GM06990 (cell line): ENCODE measurements around the gene CPB1.

Source experiments
- DNase-seq: peaks from one replicate; pipeline ENCODE4 v3.0.0-alpha.2; 2011; ENCODE audit not compliant: insufficient read length; ENCODE audit errors: extremely low read depth
- H3K27me3 ChIP-seq: replicated peaks from 2 replicates; pipeline ENCODE4 v1.6.0; 2011; ENCODE audit warnings: low read length; ENCODE audit not compliant: control insufficient read depth, insufficient read depth
- H3K36me3 ChIP-seq: 2 replicates; pipeline ENCODE4 v1.5.1; 2011; ENCODE audit warnings: low read length; ENCODE audit not compliant: control insufficient read depth, insufficient read depth
- H3K4me3 ChIP-seq: replicated peaks from 2 replicates; pipeline ENCODE4 v1.5.1; 2011; ENCODE audit warnings: low read depth, mild to moderate bottlenecking, control low read depth, low read length
- TF ChIP-seq, protein P1 (sequence below): IDR thresholded peaks from 2 replicates; pipeline ENCODE4 v1.5.1; 2011; ENCODE audit warnings: low read length, control low read depth, mild to moderate bottlenecking, inconsistent platforms; ENCODE audit not compliant: insufficient read depth, poor library complexity, severe bottlenecking

CPB1 gene

DNA sequence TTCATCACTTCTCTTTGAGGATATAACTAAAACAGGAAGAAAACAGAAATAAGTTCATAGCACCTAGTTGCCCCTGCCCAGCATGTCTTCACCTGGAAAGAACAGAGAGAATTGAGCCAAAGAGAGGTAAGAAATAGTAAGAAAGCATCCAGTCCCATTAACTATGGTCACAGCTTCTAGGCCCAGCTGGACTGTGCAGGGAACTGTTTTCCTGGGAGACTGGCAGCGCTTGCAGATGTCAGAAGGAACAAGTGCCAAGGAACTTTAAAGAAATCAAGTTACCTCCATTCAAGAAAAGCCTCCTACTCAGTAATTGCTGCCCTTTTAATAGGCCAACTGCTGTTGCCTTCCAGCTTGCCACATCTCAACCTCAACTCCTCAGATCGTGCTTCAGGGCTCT lies 17.8 kb upstream of the CPB1 start:
- TF ChIP-seq, protein P1, sequence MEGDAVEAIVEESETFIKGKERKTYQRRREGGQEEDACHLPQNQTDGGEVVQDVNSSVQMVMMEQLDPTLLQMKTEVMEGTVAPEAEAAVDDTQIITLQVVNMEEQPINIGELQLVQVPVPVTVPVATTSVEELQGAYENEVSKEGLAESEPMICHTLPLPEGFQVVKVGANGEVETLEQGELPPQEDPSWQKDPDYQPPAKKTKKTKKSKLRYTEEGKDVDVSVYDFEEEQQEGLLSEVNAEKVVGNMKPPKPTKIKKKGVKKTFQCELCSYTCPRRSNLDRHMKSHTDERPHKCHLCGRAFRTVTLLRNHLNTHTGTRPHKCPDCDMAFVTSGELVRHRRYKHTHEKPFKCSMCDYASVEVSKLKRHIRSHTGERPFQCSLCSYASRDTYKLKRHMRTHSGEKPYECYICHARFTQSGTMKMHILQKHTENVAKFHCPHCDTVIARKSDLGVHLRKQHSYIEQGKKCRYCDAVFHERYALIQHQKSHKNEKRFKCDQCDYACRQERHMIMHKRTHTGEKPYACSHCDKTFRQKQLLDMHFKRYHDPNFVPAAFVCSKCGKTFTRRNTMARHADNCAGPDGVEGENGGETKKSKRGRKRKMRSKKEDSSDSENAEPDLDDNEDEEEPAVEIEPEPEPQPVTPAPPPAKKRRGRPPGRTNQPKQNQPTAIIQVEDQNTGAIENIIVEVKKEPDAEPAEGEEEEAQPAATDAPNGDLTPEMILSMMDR = no peak
- H3K4me3 ChIP-seq = no peak overlapping the region
- no peak for DNase-seq
- no peaks in the 10 kb centered on the region for H3K27me3 ChIP-seq
- no peaks in the 10 kb centered on the region for H3K36me3 ChIP-seq

DNA sequence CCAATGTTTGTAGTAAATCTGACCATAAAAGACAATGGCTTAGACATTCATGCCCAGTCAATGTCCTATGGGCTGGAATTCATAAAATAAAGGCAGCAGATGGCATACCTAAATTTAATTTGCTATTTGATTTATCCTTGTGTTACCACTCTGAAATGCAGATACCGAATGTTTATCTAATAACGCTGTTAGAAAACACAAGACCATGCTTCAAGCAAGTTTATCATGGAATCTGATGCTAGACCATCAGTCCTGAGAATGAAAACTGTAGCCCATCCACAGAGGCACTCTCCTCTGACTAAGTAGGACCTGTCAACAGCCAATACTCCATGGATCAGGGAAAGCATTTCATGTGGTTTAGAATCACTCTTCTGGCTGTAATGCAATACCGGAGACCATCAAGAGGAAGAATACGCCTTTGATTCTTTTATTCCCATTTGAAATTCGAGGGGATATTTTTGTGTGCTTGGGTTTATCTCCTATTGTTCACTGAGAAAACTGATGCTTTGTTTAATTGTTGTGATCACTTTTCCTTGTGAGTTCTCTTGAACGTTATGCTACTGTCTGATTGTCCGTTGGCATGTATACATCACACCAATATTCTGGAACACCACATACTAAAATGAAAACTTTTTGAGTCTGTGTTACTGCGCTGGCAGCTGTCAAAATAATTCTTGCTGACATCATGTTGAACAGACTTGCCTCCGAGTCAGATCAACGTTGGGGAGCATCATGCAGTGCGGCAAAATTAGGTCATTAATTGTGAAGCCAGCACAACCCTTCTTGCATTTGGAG lies 12.1 kb upstream of the CPB1 start:
- Histone ChIP-seq H3K27me3 (no peaks in the 10 kb centered on the region), H3K4me3 (no peak overlapping the region)

DNA sequence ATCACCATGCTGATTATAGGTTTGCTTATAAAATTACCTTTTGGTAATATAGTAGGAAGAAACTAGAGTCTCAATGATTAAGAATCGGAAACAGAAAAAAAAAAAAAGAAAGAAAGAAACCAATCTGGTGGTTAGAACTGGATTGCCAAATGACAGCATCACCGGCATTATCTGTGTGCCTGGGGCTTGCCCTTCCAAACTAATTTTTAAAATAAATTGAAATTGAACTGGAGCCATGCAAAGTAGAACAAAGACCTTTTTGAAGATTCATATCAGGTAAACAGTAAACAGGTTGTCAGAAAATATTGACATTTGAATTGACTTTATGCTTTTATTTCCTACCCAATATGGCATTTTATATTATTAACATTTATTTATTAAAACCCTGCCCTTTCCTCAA lies 11.2 kb upstream of the CPB1 start:
- no peak overlapping the region for H3K4me3 ChIP-seq
- DNase-seq = no peak
- H3K36me3 ChIP-seq = no peaks in the 10 kb centered on the region
- TF ChIP-seq, protein P1 = no peak
- H3K27me3 ChIP-seq = no peaks in the 10 kb centered on the region

More for the DNA sequence above, 12.1 kb upstream of the CPB1 start:
- TF ChIP-seq, protein P1 = no peak
- H3K36me3 ChIP-seq = no peaks in the 10 kb centered on the region
- DNase-seq = no peak

DNA sequence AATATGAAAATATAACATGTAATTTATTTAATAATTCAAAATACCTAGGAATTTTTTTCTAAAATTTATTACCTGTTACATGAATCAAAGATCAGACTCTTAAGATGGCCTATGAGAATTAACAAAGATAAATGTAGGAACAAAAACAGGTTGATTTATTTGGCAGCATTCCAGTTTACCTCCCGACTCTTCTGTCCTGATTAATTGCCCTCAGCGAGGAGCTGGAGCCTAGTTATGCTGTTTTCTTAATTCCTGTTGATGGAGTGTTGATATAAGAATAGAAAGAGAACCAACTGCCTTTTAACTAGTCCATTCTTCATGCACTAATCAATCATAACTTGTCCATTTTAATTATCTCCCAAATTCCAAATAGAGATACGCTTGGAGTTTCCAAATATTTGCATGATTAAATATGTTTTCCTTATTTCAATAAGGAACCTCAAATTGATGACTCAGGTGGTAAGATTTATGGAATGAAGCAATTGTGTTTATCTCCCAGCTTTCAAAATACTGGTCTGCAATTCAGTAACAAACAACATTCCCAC lies 10.6 kb upstream of the CPB1 start:
- TF ChIP-seq, protein P1 = no peak
- DNase-seq = no peak
- no peaks in the 10 kb centered on the region for H3K27me3 ChIP-seq

DNA sequence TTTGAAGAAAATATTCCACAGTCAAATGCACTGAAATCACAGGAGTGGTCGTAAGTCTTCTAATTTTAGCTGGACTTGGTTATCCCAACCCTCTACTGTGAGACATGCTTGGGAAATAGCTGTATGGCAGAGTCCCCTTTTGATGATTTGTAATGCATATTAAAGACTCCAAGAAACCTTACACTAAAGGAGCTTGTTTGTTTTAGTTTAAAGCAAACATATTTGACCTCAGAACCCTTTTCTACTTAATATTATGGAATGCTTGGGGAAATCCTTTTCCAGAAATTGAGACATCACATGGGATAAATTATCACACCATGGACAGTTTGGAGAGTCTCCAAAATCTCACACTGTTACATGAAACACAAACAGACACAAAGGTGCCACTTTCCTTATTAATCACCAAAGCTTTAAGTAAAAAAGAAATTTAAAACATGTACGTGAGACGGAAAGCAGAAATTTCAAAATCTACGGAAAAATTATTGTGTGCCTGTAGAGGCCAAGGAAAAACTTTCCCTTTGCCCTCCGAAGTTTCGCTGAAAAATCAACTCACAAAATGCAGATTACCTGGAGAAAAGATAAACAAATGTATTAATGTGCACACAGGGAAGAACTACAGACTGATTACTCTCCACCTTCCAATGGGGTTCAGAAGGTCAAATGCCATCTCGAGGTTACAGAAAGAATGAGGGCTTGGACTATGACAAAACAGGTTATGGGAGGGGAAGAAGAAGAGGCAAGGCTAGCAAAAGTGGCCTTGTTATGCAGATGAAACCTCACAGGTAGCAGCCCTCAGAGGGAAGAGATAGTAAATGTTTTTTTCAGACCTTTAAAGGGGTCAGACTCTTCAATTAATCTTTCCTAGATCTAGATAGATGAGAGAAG lies 7.0 kb upstream of the CPB1 start:
- DNase-seq = no peak
- TF ChIP-seq, protein P1 = no peak
- no peaks in the 10 kb centered on the region for H3K27me3 ChIP-seq
- H3K4me3 ChIP-seq = no peak overlapping the region
- H3K36me3 ChIP-seq = no peaks in the 10 kb centered on the region

More for the DNA sequence above, 10.6 kb upstream of the CPB1 start:
- no peak overlapping the region for H3K4me3 ChIP-seq
- no peaks in the 10 kb centered on the region for H3K36me3 ChIP-seq
